DMS53 treated with DMSO at 0.1 percent for 48 hours (cell line): Measurements from ENCODE around the gene CCL21.

Experiments
- DNase-seq: peaks from one replicate; lab custom pipeline; 2025; ENCODE audit not compliant: unreplicated experiment; lab: John Stamatoyannopoulos, UW

Gene CCL21

GRCh38 chr9:34675048-34675714, 34.8 kb downstream of the CCL21 start:
- peak; percentile 12 for DNase-seq

- no peak for DNase-seq
Observed at GRCh38 chr9:34674440-34674839, 35.5 kb downstream of the CCL21 start.

- no peak for DNase-seq
Observed at GRCh38 chr9:34671307-34671706, 38.6 kb downstream of the CCL21 start.

GRCh38 chr9:34669809-34670562, 40.0 kb downstream of the CCL21 start:
- DNase-seq, result no peak

GRCh38 chr9:34665381-34666250, 44.3 kb downstream of the CCL21 start:
- DNase-seq, result peak; percentile 61

GRCh38 chr9:34665067-34665380, 44.9 kb downstream of the CCL21 start:
- DNase-seq, result no peak

GRCh38 chr9:34664281-34665066, 45.5 kb downstream of the CCL21 start:
- DNase-seq, result peak; percentile 16

- DNase-seq, result no peak
Observed at GRCh38 chr9:34663303-34663605, 46.7 kb downstream of the CCL21 start.

GRCh38 chr9:34662526-34663302, 47.2 kb downstream of the CCL21 start, which contains the start of gene CCL27:
TSS of gene CCL27 (minus strand) at chr9:34662657. CDS start at chr9:34662633, 24 bp downstream.
- no peak for DNase-seq

- DNase-seq, result peak; percentile 72
Observed at GRCh38 chr9:34659592-34660253, 50.2 kb downstream of the CCL21 start.
